Activated T-cell treated with anti-CD3 and anti-CD28 coated beads, Interleukin-2, amount 50 U/mL, for 72 hours (primary cell): ENCODE data around the gene DNLZ. TPM values are rescaled to one million over a fixed set of nuclear protein-coding genes. Genes with fewer than 3 reads are reported as not detected.

Experiments
- ATAC-seq, 2 donors: fragments of 150-1000 bp; cut with Tn5 transposase; replicated peaks in 1 of 2; 2 replicates each; pipeline ENCODE4 v1.10.0; 2021; ENCODE audit warnings: moderate library complexity in 2 of 2, mild to moderate bottlenecking in 1 of 2
- DNase-seq, 2 donors: peaks; one replicate each; pipeline ENCODE4 v3.0.0; 2021 to 2022; ENCODE audit warnings: mixed read lengths in 1 of 2
- H3K27ac Mint-ChIP-seq: one replicate; pipeline ENCODE4 v1.8.0; 2022; ENCODE audit warnings: mild to moderate bottlenecking, moderate library complexity, mixed read lengths
- H3K27me3 Mint-ChIP-seq: one replicate; pipeline ENCODE4 v1.8.0; 2022; ENCODE audit warnings: low read depth, mixed read lengths
- H3K36me3 Mint-ChIP-seq, 2 donors: one replicate each; pipeline ENCODE4 v1.8.0; 2022; ENCODE audit warnings: mixed read lengths in 2 of 2, mild to moderate bottlenecking in 1 of 2; ENCODE audit not compliant: insufficient read depth in 2 of 2
- H3K4me1 Mint-ChIP-seq: one replicate; pipeline ENCODE4 v1.8.0; 2022; ENCODE audit warnings: low read depth, mixed read lengths
- H3K4me3 Mint-ChIP-seq, 2 donors: one replicate each; pipeline ENCODE4 v1.8.0; 2022; ENCODE audit warnings: mild to moderate bottlenecking in 2 of 2, mixed read lengths in 2 of 2, moderate library complexity in 2 of 2
- H3K9me3 Mint-ChIP-seq, 2 donors: one replicate each; pipeline ENCODE4 v1.8.0; 2022; ENCODE audit warnings: mixed read lengths in 2 of 2
- total RNA-seq, 2 donors: library from RNA; stranded (reverse); gene quantifications; one replicate each; pipeline ENCODE4 v1.2.3, GENCODE V29; 2022

DNLZ gene
- total RNA-seq, 2 donors from 2014 or later = 10.8 to 14.4 TPM

- Mint-ChIP-seq H3K4me3 (no peak overlapping the region), H3K4me1 (no peaks in the 10 kb centered on the region), H3K27ac (no peak overlapping the region), H3K9me3 (no peaks in the 10 kb centered on the region), H3K27me3 (no peaks in the 10 kb centered on the region), H3K36me3 (no peaks in the 10 kb centered on the region)
- DNase-seq (no peak), ATAC-seq (no peak)
Observed at GRCh38 chr9:136346157-136346481, 17.4 kb downstream of the DNLZ start.

GRCh38 chr9:136345281-136346156 lies 18.0 kb downstream of the DNLZ start:
- DNase-seq (no peak), ATAC-seq (no peak)
- Mint-ChIP-seq H3K36me3 (no peaks in the 10 kb centered on the region), H3K4me1 (no peaks in the 10 kb centered on the region), H3K4me3 (no peak overlapping the region), H3K27ac (no peak overlapping the region), H3K9me3 (no peaks in the 10 kb centered on the region), H3K27me3 (no peaks in the 10 kb centered on the region)

DNA sequence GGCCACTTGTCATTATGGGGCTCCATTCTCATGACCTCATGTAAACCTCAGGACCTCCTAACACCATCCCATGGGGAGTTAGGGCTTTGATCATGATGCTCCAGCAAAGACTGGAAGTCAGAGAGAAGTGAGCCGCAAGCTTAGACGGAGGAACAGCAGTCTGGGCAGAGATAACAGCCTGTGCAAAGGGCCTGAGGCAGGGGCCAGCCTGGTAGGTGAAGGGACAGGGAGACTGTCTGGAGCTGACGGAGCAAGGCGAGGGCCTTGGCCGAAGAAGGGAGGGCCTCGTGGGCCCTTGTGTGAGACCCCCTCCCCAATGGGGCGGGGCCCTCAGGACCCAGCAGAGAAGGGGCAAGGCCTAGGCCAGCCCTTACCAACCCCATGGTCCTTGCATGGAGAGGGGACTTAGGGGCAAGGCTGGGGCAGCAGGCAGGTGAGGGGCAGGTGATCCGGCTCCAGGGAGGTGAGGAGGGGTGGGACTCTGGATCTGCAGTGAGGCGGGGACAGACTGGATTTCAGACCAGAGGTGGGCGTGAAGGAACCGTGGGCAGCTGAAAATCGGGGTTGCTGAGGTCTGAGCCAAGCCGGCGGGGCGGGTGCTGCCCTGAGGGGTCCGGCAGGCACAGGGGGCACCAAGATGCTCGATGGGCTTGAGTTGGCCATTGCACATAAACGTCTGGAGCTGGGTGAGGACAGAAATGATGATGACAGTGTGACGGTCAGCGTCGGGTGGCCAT lies 18.8 kb downstream of the DNLZ start:
- Mint-ChIP-seq H3K9me3 (no peaks in the 10 kb centered on the region), H3K27ac (no peak overlapping the region), H3K4me1 (no peaks in the 10 kb centered on the region), H3K36me3 (no peaks in the 10 kb centered on the region), H3K4me3 (no peak overlapping the region), H3K27me3 (no peaks in the 10 kb centered on the region)
- DNase-seq (no peak), ATAC-seq (no peak)

DNA sequence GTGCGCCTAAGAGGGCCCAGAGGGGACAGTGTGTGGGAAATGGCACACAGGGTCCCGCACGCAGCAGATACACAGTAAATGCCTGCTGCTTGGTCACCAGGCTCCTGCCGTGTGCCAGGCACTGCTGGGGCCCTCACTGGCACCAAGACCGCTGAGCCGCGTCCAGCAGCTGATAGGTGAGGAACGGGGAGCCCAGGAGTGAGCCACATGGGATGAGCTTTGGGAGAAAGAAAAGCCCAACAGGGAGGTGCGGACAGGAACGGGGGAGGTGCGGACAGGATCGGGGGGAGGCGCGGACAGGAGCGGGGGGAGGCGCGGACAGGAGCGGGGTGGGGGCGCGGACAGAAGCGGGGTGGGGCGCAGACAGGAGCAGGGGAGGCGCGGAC lies 19.7 kb downstream of the DNLZ start:
- DNase-seq = no peak
- H3K9me3 Mint-ChIP-seq = no peaks in the 10 kb centered on the region
- H3K4me1 Mint-ChIP-seq = no peaks in the 10 kb centered on the region
- H3K27me3 Mint-ChIP-seq = no peaks in the 10 kb centered on the region
- H3K4me3 Mint-ChIP-seq = no peak overlapping the region
- H3K36me3 Mint-ChIP-seq = no peaks in the 10 kb centered on the region
- no peak for ATAC-seq
- H3K27ac Mint-ChIP-seq = no peak overlapping the region

- H3K27me3 Mint-ChIP-seq = no peaks in the 10 kb centered on the region
- no peaks in the 10 kb centered on the region for H3K4me1 Mint-ChIP-seq
- H3K36me3 Mint-ChIP-seq = no peaks in the 10 kb centered on the region
- no peak overlapping the region for H3K4me3 Mint-ChIP-seq
- no peaks in the 10 kb centered on the region for H3K9me3 Mint-ChIP-seq
- ATAC-seq (no peak), DNase-seq (no peak)
- H3K27ac Mint-ChIP-seq = no peak overlapping the region
Observed at GRCh38 chr9:136343121-136343883, 20.2 kb downstream of the DNLZ start.

DNA sequence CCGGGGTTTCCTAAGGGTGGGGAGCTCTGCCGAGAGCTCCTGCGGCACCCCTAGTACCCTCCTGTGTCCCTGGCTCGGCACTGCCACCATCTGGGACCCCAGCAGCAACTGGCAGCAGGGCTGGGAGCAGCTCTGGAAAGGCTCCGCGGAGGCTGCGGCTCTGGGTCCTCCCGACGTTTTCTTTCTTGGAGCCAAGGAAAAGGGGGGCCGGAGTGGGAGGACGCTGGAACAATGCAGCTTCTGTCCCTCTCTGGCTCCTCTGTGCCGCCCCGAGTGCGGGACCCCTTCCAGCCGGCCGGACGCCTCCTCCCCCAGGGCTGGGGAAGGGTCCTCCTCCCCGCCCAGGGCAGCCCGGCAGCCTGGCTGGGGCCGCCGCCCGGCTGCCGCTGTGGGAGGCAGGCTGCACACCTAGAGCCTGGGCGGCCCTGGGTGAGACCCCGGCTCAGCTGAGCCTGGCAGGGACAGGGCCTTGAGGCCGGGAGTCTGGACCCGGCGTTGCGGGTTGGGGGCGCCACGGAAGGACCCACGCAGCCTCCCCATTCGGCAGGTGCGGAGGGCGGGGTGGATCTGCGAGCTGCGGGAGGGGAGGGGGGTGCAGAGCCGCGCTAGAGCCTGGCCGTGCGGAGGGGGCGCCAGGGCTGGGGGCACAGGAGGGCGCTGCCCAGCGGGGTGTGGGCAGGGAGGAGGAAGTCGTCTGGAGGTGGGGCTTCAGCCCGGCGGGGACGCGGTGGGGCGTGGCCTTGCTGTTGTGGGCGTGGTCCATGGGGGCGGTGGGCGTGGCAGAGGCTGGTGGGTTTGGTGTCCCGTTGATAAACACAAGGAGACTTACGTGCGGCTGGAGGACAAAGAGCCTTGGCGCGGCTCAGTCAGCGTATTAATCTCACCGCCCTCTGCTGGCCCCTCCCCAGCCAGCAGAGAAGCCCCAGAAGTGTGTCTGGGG lies 21.1 kb downstream of the DNLZ start:
- Mint-ChIP-seq H3K9me3 (no peaks in the 10 kb centered on the region), H3K4me1 (no peaks in the 10 kb centered on the region), H3K27me3 (no peaks in the 10 kb centered on the region), H3K27ac (no peak overlapping the region), H3K4me3 (peak overlapping the region in 1 of 2 donors; percentile 27), H3K36me3 (no peaks in the 10 kb centered on the region)
- peak; percentile 67 to 72 for ATAC-seq
- peak; percentile 75 to 80 for DNase-seq

DNA sequence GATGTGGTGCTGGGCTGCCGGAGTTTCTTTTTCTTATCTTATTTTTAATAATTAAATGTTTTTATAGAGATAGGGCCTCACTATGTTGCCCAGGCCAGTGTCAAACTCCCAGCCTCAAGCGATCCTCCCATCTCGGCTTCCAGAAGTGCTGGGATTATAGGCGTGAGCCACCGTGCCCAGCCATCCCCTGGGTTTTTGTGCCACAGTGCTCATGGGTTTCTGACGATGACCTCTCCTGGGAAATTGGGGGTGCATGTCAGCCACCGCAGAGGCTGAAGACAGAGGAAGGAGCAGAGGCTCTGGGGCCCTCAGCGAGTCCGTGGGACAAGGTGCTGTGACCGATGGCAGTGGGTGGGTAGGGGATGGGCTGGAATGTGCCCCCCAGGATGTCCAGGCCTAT lies 21.8 kb downstream of the DNLZ start:
- ATAC-seq (no peak), DNase-seq (no peak)
- Mint-ChIP-seq H3K9me3 (no peaks in the 10 kb centered on the region), H3K4me3 (no peak overlapping the region), H3K27me3 (no peaks in the 10 kb centered on the region), H3K27ac (no peak overlapping the region), H3K4me1 (no peaks in the 10 kb centered on the region), H3K36me3 (no peaks in the 10 kb centered on the region)

- no peaks in the 10 kb centered on the region for H3K27me3 Mint-ChIP-seq
- no peak for DNase-seq
- no peaks in the 10 kb centered on the region for H3K4me1 Mint-ChIP-seq
- H3K27ac Mint-ChIP-seq = no peak overlapping the region
- no peaks in the 10 kb centered on the region for H3K9me3 Mint-ChIP-seq
- no peak for ATAC-seq
- H3K4me3 Mint-ChIP-seq = no peak overlapping the region
- H3K36me3 Mint-ChIP-seq = no peaks in the 10 kb centered on the region
Observed at GRCh38 chr9:136341042-136341655, 22.4 kb downstream of the DNLZ start.

- no peaks in the 10 kb centered on the region for H3K4me1 Mint-ChIP-seq
- no peaks in the 10 kb centered on the region for H3K9me3 Mint-ChIP-seq
- no peak overlapping the region for H3K4me3 Mint-ChIP-seq
- no peak overlapping the region for H3K27ac Mint-ChIP-seq
- H3K36me3 Mint-ChIP-seq = no peaks in the 10 kb centered on the region
- no peak for DNase-seq
- no peak for ATAC-seq
- no peaks in the 10 kb centered on the region for H3K27me3 Mint-ChIP-seq
Observed at GRCh38 chr9:136340356-136341041, 23.0 kb downstream of the DNLZ start.

DNA sequence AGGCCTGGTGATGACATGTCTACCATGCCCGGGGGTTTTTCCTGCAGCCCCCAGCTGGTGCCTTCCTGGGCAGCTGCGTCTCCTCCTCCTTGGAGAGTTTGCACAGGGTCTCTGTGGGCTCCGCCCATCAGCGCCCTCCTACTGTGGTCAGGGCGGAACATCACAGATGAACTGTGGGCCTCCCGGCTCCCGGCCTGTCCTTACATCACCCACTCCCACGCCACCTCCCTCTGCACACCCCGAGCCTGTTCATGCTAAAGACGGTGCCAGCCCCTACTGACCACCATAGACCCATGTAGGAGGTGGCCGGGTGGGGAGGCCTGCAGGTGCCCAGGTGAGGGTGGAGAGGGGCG lies 23.6 kb downstream of the DNLZ start:
- Mint-ChIP-seq H3K9me3 (no peaks in the 10 kb centered on the region), H3K36me3 (no peaks in the 10 kb centered on the region), H3K4me3 (no peak overlapping the region), H3K27ac (no peak overlapping the region), H3K27me3 (no peaks in the 10 kb centered on the region), H3K4me1 (no peaks in the 10 kb centered on the region)
- ATAC-seq = no peak
- DNase-seq = no peak

- no peak overlapping the region for H3K27ac Mint-ChIP-seq
- no peaks in the 10 kb centered on the region for H3K4me1 Mint-ChIP-seq
- DNase-seq (peak; percentile 24 to 50), ATAC-seq (peak; percentile 30 to 35)
- no peaks in the 10 kb centered on the region for H3K9me3 Mint-ChIP-seq
- H3K27me3 Mint-ChIP-seq = no peaks in the 10 kb centered on the region
- H3K4me3 Mint-ChIP-seq = no peak overlapping the region
- no peaks in the 10 kb centered on the region for H3K36me3 Mint-ChIP-seq
Observed at GRCh38 chr9:136339173-136339957, 24.2 kb downstream of the DNLZ start.
